COLO668 (cell line): ENCODE results near the gene AKAP11.

Source experiments
- DNase-seq: peaks from one replicate; lab custom pipeline; 2025; ENCODE audit not compliant: unreplicated experiment; lab: John Stamatoyannopoulos, UW

Gene AKAP11

DNA sequence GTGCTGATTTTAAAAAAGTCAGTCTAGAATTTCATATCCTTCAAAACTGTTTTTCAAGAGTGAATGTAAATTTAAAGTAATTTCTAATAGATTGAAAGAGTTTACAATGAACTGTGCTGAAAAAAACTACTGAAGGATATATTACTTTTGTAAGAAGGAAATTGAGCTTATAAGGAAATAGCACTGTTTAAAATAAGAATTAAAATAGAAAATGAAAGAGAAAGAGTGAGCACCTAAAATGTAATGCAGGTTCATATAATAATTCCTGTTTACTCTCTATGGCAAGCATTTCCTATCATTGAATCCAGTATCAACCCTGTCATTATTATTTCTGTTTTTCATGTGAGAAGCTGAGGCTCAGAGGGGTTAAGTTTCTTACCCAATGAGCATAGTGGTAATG lies 57.3 kb downstream of the AKAP11 start:
- no peak for DNase-seq

- no peak for DNase-seq
Observed at GRCh38 chr13:42331009-42331408, 59.1 kb downstream of the AKAP11 start.

- DNase-seq, result no peak
Observed at GRCh38 chr13:42333613-42334328, 61.8 kb downstream of the AKAP11 start.

DNA sequence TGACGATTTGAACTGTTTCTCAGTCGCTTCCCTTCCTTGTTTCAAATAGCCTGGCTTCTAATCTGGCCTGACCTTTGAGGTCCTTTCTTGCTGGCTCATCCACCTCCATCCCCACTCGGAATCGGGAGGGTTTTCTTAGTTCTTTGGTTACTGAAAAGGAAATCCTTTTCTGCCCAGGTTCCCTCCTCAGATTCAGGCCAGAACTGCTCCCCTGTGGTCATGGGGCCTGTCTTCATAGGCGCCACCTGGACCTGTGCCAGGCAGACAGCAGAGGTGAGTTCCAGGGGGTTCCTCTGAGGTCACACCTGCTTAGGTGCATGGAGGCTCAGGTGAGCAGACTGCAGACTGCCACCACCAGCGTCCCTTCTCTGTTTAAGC lies 62.4 kb downstream of the AKAP11 start:
- DNase-seq, result peak; percentile 79

DNA sequence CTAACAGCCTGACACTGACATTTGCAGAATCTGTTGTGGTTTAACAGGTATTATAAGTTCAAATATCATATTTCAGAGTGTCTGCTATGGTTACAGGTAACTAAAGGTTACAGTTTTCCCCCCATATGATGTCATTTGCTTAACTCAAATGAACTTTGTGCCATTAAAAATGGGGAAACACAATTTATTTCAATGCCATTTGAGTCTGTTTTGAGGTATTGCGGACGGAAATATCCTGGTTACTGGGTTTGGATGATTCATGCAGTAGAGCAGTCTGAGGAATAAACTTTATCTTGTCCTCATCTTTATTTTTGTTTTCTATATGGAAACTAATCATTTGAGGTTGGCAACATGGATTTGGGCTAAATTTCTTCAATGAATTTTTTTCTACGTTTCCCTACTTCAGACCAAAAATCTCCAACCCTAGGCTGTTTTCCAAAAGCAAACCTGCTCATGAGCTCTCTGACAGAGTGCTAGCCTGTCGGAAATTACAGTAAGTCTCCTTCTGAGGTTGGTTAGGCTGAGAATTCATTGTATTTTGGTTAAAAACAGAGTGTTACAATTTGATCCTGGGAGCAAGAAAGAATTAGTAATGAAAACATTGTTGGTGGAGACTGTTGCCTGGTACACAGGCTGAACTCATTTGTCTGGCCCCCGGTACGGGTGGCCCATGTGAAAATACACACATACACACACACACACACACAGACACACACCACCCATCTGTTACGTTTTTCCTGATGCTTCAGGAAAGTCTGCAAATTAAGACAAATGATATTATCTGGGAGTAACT lies 66.1 kb downstream of the AKAP11 start:
- DNase-seq, result no peak

GRCh38 chr13:42345367-42345766 lies 73.4 kb downstream of the AKAP11 start:
- no peak for DNase-seq

DNA sequence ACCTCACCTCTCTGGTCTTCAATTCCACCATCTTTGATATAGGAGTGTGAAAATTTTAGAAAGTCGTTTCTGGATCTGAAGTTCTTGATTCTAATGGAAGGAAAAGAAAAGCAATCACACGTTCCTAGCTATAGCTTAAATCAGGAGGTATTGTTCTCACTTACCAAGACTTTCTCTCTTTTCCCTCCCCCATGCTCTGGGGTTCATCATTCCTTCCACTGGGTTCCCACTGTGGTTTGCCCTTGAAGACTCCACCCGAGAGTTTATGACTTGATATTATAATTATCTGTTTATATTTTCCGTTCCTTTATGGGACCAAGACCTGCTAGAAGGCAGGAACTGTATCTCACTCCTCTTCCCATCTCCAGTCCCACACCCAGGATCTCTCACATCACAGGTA lies 76.6 kb downstream of the AKAP11 start:
- no peak for DNase-seq

- no peak for DNase-seq
Observed at GRCh38 chr13:42350141-42350540, 78.2 kb downstream of the AKAP11 start.

DNA sequence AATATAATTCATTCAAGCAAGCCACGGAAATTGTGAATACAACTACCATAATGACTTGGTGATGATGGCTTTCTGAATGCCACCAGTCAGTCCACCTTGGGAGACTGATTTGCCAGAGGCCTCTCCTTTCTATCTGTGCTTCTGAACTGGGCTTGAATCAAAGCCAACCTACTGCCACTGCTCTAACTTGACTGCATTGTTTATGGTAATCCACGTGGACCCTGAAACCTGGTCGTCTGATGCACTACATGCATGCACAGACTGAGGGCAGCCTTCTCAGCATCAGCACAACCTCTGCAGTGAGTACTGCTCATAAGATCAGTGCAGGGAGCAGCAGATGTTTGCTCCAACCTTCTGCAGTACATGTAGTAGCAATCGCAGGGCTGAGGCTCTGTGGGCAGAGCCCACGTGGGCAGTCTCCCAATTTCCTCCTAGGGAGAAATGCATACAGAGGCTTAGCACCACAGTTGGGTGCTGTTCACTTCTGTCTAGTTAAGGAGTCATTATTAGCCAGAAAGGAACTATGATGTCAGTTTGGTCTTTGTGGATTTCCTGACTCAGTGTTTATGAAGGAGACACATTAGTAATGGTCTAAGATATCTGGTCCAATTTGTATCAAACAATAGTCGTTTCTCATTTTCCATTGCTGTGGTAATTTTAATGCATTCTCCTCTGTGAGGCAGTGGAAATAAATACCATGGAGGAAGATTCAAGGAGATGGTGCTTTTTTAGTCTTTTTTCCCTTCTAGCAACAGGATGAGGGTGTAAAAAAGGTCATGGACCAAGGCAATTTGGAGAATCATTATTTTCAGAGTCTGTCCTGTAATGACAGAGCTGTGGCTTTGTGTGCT lies 82.5 kb downstream of the AKAP11 start:
- DNase-seq, result no peak

DNA sequence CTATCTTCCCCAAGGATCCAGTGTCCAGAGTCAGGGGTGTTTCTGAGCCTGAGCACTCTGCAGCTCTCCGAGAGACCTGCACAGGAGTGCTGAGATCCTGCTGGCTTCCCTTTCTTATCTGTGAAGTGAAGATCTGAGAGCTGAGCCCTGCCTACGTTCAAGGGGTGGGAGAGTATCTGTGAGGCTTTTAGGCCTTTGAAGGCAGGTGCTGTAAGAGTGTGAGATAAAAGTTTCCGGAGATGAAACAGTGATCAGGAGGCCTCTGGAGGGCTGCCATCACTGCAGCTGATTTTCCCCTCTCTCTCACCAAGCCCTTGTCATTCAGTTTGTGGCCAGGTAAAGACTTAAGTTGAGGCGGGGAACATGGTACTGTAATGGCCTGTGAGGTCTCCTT lies 83.1 kb downstream of the AKAP11 start:
- no peak for DNase-seq

DNA sequence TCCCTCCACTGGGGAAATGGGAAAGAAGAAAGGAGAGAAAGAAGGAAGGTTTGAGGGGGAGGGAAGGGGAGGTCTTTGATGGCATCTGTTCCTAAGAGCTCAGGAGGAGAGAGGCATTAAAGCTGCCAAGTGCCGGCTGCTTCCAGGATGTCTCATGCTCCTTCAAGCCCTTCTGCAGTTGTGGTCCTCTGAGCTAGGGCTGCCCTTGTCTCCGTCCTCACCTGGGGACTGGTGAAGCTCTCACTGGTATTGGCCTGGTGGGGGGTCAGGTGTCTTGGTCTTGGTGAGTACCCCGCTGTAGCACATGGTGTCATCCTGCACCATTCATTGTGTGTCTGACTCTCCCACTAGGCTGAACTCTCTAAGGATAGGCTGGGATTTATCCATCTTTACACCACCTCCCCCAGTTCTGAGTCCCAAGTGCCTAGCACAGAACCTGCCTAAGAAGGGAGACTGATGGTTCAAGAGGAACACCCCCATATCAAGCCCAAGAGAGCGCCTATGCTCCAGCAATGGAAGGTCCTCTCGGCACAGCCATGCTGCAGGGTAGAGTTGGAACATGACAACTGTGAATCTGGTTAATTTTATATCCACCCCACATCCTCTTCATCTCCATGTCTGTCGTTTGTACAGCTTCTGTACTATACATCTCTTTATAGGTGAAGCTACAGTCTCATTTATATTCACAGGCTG lies 83.7 kb downstream of the AKAP11 start:
- no peak for DNase-seq

DNA sequence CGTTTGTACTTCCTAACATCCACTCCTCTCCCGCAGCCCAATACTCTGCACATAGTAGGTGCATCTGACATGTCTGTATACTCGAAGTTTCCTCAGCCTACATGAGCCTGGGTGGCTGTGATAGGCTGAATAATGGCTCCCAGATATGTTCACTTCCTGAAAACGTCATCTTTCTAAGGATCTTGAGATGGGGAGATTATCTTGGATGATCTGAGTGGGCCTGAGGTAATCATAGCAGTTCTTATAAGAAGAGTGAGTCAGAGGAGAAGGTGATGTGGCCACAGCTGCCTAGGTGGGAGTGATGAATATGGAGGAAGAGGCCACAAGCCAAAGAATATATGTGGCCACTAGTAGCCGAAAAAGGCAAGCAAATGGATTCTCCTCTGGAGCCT lies 84.2 kb downstream of the AKAP11 start:
- no peak for DNase-seq

- no peak for DNase-seq
Observed at GRCh38 chr13:42360046-42360574, 88.2 kb downstream of the AKAP11 start.

- DNase-seq, result no peak
Observed at GRCh38 chr13:42361701-42362100, 89.7 kb downstream of the AKAP11 start.

- DNase-seq, result no peak
Observed at GRCh38 chr13:42363941-42364612, 92.1 kb downstream of the AKAP11 start.

DNA sequence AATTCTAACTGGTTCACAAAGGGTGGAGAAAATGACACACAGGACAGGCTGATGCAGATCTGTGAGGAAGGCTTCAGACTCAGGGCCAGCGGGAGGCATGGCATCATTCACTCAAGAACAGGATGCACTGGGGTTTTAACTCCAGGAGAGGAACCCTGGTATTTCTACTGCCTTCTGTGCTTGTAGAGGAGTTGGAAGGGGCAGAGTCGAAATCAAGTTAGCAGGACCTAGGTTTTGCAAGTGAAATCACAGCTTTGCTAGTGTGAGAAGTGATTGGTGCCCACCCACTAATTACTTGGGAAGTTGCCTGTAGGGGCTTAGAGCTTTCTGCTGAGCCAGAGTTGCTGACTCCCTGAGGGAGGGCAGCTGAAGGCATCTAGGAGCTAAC lies 92.7 kb downstream of the AKAP11 start:
- DNase-seq, result no peak

DNA sequence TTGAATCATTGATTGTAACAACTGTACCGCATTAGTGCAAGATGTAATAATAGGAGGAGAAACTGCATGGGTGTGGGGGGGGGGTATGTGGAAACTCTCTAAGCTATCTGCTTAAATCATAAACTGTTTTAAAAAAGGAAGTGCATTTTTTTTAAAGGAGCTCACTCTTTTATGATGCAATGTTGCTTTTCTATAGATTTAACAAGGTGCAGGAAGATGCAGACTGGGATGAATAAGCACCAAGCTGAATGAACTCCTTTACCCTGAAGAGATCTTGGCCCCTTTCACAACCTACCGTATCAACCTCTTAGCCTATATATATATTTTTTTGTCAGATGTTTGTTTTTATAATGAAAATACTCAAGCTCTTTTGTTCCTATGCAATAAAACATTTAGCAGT lies 95.9 kb downstream of the AKAP11 start:
- no peak for DNase-seq

DNA sequence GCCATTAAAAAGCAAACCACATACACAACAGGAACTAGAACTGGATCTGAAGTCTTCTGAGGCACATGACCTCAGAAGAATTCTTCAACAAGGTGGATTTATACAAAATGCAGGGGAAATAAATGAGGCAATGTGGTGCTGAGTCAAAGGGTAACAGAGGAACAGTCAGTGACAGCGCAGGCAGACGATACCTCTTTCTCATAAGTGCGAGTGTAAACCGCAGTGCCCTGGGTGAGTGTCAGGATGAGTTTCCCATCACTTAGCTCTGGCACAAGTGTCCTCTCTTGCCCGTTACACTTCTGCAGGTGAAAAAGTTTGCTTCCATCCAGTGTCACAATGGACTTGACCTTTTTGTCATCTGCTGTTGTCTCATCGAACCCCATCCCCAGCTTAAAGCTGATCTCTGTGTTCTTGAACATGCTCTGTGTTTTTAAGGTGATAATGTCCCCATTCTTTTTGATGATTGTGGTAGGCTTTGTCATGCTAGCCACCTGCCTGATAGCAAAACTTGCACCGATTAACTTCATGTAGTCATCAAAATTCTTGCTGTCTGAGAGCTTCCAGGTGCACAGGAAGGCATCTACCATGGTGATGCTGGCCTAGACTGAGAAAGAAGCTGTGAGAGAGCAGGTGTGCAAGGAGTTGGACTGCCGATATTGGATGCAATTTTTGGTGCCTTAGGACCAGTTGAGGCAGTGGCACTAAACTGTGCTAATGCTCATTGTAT lies 97.3 kb downstream of the AKAP11 start:
- no peak for DNase-seq

DNA sequence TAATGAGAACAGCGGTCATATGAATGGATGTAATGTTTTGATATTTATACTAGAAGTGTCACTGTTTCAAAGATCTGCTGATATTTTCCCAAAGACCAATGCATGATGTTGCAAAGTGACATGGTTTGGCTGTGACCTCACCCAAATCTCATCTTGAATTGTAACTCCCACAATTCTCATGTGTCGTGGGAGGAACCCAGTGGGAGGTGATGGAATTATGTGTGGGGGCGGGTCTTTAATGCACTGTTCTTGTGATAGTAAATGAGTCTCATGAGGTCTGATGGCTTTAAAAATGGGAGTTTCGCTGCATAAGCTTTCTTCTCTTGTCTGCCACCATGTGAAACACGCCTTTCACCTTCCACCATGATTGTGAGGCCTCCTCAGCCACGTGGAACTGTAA lies 98.3 kb downstream of the AKAP11 start:
- DNase-seq, result no peak
